Esophagus (tissue), 2 donors: Measurements from ENCODE around the gene CDH16. TPM values are rescaled to one million over a fixed set of nuclear protein-coding genes. Genes with fewer than 3 reads are reported as not detected.
"Not testable (repeated sequence)": the region's sequence is repeated elsewhere in the genome, so short reads cannot be mapped to it uniquely, and the experiment has no call there.

Experiments used
- H3K27ac ChIP-seq, 2 donors: one replicate each; pipeline ENCODE4 v1.5.1; 2013; ENCODE audit warnings: low read depth in 2 of 2, mild to moderate bottlenecking in 2 of 2, inconsistent platforms in 1 of 2, low read length in 1 of 2, moderate library complexity in 1 of 2
- H3K27me3 ChIP-seq, 2 donors: one replicate each; pipeline ENCODE4 v1.6.1; 2013; ENCODE audit warnings: low read length in 2 of 2, control low read depth in 1 of 2, mild to moderate bottlenecking in 1 of 2; ENCODE audit not compliant: insufficient read depth in 2 of 2, control insufficient read depth in 1 of 2
- H3K36me3 ChIP-seq, 2 donors: one replicate each; pipeline ENCODE4 v1.6.1; 2013; ENCODE audit warnings: low read length in 1 of 2; ENCODE audit not compliant: control insufficient read depth in 2 of 2, insufficient read depth in 2 of 2
- H3K4me1 ChIP-seq, 2 donors: one replicate each; pipeline ENCODE4 v1.6.1; 2013; ENCODE audit warnings: low read length in 1 of 2; ENCODE audit not compliant: control insufficient read depth in 2 of 2, insufficient read depth in 2 of 2
- H3K4me3 ChIP-seq, 2 donors: one replicate each; pipeline ENCODE4 v1.5.1; 2013; ENCODE audit warnings: low read length in 2 of 2, mild to moderate bottlenecking in 2 of 2, low read depth in 1 of 2, moderate library complexity in 1 of 2
- H3K9me3 ChIP-seq, 2 donors: one replicate each; pipeline ENCODE4 v1.6.1; 2013; ENCODE audit warnings: mild to moderate bottlenecking in 2 of 2, low read depth in 1 of 2, low read length in 1 of 2, moderate library complexity in 1 of 2; ENCODE audit not compliant: control insufficient read depth in 2 of 2, insufficient read depth in 1 of 2
- WGBS, 2 donors: extraction: QIAGEN DNeasy Blood & Tissue Kit; methylation state at CpG; one replicate each; pipeline ENCODE4 v1.1.7; 2013; 5-methylcytosine and 5-hydroxymethylcytosine counted together
- polyA plus RNA-seq, 2 donors: library from polyadenylated mRNA; stranded (reverse); fragments of 200-250 nt; gene quantifications; one replicate each; pipeline ENCODE4 v1.2.3, GENCODE V29; 2013
- donor health status: healthy with polysubstance abuse.
- donor health status: Bipolar disorder and iron deficiency.

CDH16 gene
- 1 to 10 TPM; 6.1 to 6.5 TPM for polyA plus RNA-seq

- peaks cover 11 to 32% of the 10 kb centered on the region in 2 donors for H3K4me1 ChIP-seq
- H3K4me3 ChIP-seq: no peak within 1 kb of the TSS
- no peak within 1 kb of the TSS for H3K27ac ChIP-seq
- H3K9me3 ChIP-seq: peaks cover 0 to 2% of the 10 kb centered on the region in 2 donors
- no peaks in the 10 kb centered on the region for H3K27me3 ChIP-seq
- WGBS, 2 donors: 63 to 73% methylated on average over 7 of the region's 7 CpGs
- H3K36me3 ChIP-seq: peaks cover 0 to 6% of the 10 kb centered on the region in 2 donors
Measured at GRCh38 chr16:66918803-66919568, at the start of gene CDH16. Gene CDH16, minus strand, starts transcription at chr16:66918885. Its CDS starts 820 bp downstream, at chr16:66918065.

GRCh38 chr16:66964049-66964448 is 45.4 kb upstream of the CDH16 start:
- peaks cover 0 to 8% of the 10 kb centered on the region in 2 donors for H3K4me1 ChIP-seq
- H3K27me3 ChIP-seq: no peaks in the 10 kb centered on the region
- H3K27ac ChIP-seq: no peak overlapping the region
- H3K4me3 ChIP-seq: no peak overlapping the region
- 59 to 69% methylated on average over 6 of the region's 6 CpGs for WGBS, 2 donors
- no peaks in the 10 kb centered on the region for H3K9me3 ChIP-seq
- H3K36me3 ChIP-seq: no peaks in the 10 kb centered on the region

GRCh38 chr16:66961914-66962313 is 43.2 kb upstream of the CDH16 start:
- peaks cover 0 to 8% of the 10 kb centered on the region in 2 donors for H3K4me1 ChIP-seq
- no peak overlapping the region for H3K4me3 ChIP-seq
- H3K9me3 ChIP-seq: no peaks in the 10 kb centered on the region
- H3K27me3 ChIP-seq: no peaks in the 10 kb centered on the region
- H3K27ac ChIP-seq: peak overlapping the region; percentile 27 to 65
- no peaks in the 10 kb centered on the region for H3K36me3 ChIP-seq
- WGBS, 2 donors: 28 to 32% methylated on average over 5 of the region's 5 CpGs

GRCh38 chr16:66961065-66961744 is 42.5 kb upstream of the CDH16 start, which contains the start of gene CES3:
Gene CES3, plus strand, starts transcription at chr16:66961266. Its CDS starts 42 bp downstream, at chr16:66961308.
- no peak within 1 kb of the TSS for H3K4me3 ChIP-seq
- H3K36me3 ChIP-seq: no peaks in the 10 kb centered on the region
- 57 to 70% methylated on average over 16 of the region's 16 CpGs for whole genome bisulfite sequencing, 2 donors
- H3K4me1 ChIP-seq: peaks cover 0 to 8% of the 10 kb centered on the region in 2 donors
- H3K27ac ChIP-seq: peak within 1 kb of the TSS; percentile 27 to 65
- no peaks in the 10 kb centered on the region for H3K9me3 ChIP-seq
- no peaks in the 10 kb centered on the region for H3K27me3 ChIP-seq

GRCh38 chr16:66960270-66960669 is 41.6 kb upstream of the CDH16 start:
- Histone ChIP-seq H3K9me3 (no peaks in the 10 kb centered on the region), H3K27ac (no peak overlapping the region), H3K36me3 (no peaks in the 10 kb centered on the region), H3K4me1 (peaks cover 0 to 8% of the 10 kb centered on the region in 2 donors), H3K27me3 (no peaks in the 10 kb centered on the region), H3K4me3 (no peak overlapping the region)
- WGBS, 2 donors: 80 to 83% methylated on average over 1 of the region's 1 CpG

GRCh38 chr16:66959704-66960161 is 41.0 kb upstream of the CDH16 start:
- H3K4me3 ChIP-seq: no peak overlapping the region
- H3K9me3 ChIP-seq: no peaks in the 10 kb centered on the region
- WGBS, 2 donors: 34 to 42% methylated on average over 5 of the region's 5 CpGs
- no peaks in the 10 kb centered on the region for H3K36me3 ChIP-seq
- peaks cover 0 to 8% of the 10 kb centered on the region in 2 donors for H3K4me1 ChIP-seq
- no peak overlapping the region for H3K27ac ChIP-seq
- H3K27me3 ChIP-seq: no peaks in the 10 kb centered on the region

GRCh38 chr16:66958857-66959703 is 40.4 kb upstream of the CDH16 start:
- H3K27me3 ChIP-seq: no peaks in the 10 kb centered on the region
- no peaks in the 10 kb centered on the region for H3K9me3 ChIP-seq
- no peak overlapping the region for H3K27ac ChIP-seq
- no peak overlapping the region for H3K4me3 ChIP-seq
- no peaks in the 10 kb centered on the region for H3K36me3 ChIP-seq
- H3K4me1 ChIP-seq: peaks cover 0 to 8% of the 10 kb centered on the region in 2 donors
- 59 to 70% methylated on average over 7 of the region's 7 CpGs for WGBS, 2 donors

GRCh38 chr16:66956154-66956457 is 37.4 kb upstream of the CDH16 start:
- WGBS, 2 donors: 75 to 78% methylated on average over 1 of the region's 1 CpG
- not testable (repeated sequence) for H3K9me3 ChIP-seq, H3K4me3 ChIP-seq, H3K27ac ChIP-seq, H3K4me1 ChIP-seq, H3K36me3 ChIP-seq, H3K27me3 ChIP-seq

GRCh38 chr16:66955363-66956153 is 36.9 kb upstream of the CDH16 start:
- H3K4me1 ChIP-seq, H3K4me3 ChIP-seq, H3K9me3 ChIP-seq, H3K27me3 ChIP-seq, H3K27ac ChIP-seq, H3K36me3 ChIP-seq: not testable (repeated sequence)
- 76 to 85% methylated on average over 17 of the region's 17 CpGs for WGBS, 2 donors
